NCI-H526 treated with DMSO at 0.1 percent for 48 hours (cell line): Measurements from ENCODE around the gene PRKD1.
A peak's percentile ranks its signal among the peaks of the same experiment; 100 is the strongest.

Source experiments
- DNase-seq: peaks from one replicate; lab custom pipeline; 2025; lab: John Stamatoyannopoulos, UW

The PRKD1 gene

GRCh38 chr14:29838752-29839151, 88.9 kb downstream of the PRKD1 start:
- no peak for DNase-seq

GRCh38 chr14:29836395-29836794, 91.3 kb downstream of the PRKD1 start:
- DNase-seq, result no peak

GRCh38 chr14:29832042-29832441, 95.6 kb downstream of the PRKD1 start:
- no peak for DNase-seq

- no peak for DNase-seq
Measured at GRCh38 chr14:29829851-29830250, 97.8 kb downstream of the PRKD1 start.

GRCh38 chr14:29823816-29824215, 103.8 kb downstream of the PRKD1 start:
- no peak for DNase-seq

- DNase-seq, result no peak
Measured at GRCh38 chr14:29822430-29822709, 105.3 kb downstream of the PRKD1 start.

GRCh38 chr14:29821661-29822429, 105.8 kb downstream of the PRKD1 start:
- DNase-seq, result no peak

GRCh38 chr14:29821242-29821641, 106.4 kb downstream of the PRKD1 start:
- no peak for DNase-seq

GRCh38 chr14:29820785-29821184, 106.9 kb downstream of the PRKD1 start:
- DNase-seq, result no peak

- no peak for DNase-seq
Measured at GRCh38 chr14:29817767-29818405, 109.8 kb downstream of the PRKD1 start.

- DNase-seq, result no peak
Measured at GRCh38 chr14:29815016-29815674, 112.5 kb downstream of the PRKD1 start.

GRCh38 chr14:29814156-29815015, 113.3 kb downstream of the PRKD1 start:
- peak; percentile 57 for DNase-seq

- no peak for DNase-seq
Measured at GRCh38 chr14:29810682-29811081, 117.0 kb downstream of the PRKD1 start.

- DNase-seq, result no peak
Measured at GRCh38 chr14:29810064-29810463, 117.6 kb downstream of the PRKD1 start.

GRCh38 chr14:29806124-29806517, 121.5 kb downstream of the PRKD1 start:
- no peak for DNase-seq

GRCh38 chr14:29805415-29806123, 122.1 kb downstream of the PRKD1 start:
- no peak for DNase-seq

GRCh38 chr14:29804481-29805266, 123.0 kb downstream of the PRKD1 start:
- DNase-seq, result no peak

- DNase-seq, result no peak
Measured at GRCh38 chr14:29803045-29803444, 124.6 kb downstream of the PRKD1 start.

- no peak for DNase-seq
Measured at GRCh38 chr14:29802211-29802610, 125.4 kb downstream of the PRKD1 start.

- no peak for DNase-seq
Measured at GRCh38 chr14:29800961-29801360, 126.7 kb downstream of the PRKD1 start.
